LNCAP (cell line): ENCODE measurements around the gene TMEM176A.

Experiments
- TF ChIP-seq, protein P1 (sequence below): fragments of 450-650 bp; IDR thresholded peaks from 2 replicates; pipeline ENCODE4 v1.5.1; 2017; ENCODE audit warnings: mild to moderate bottlenecking

TMEM176A gene

DNA sequence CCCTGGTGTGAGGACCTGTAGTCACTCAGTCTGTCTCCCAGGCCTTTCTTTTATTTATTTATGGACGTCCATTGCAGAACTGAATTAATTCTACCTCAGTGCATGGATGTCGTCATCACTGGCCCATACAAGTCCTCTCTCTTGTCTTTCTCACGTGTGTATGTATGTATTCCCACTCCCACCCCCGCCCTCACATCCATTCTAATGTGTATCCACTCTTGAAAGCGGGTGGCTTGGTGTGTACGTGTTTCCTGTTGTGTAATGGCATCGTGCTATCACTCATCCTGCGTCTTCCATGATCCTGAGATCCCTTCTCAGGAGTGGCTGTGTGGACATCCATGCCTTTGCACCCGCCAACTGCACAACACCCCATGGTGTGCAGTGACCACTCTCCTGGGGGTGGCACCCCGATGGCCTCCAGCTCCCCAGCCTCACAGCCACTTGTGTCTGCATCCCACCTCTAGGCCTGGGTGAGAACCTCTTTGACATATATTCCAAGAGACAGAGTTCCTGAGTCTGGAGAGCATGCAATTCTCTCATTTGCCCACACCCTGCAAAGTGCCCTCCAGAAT is 48.7 kb downstream of the TMEM176A start:
- TF ChIP-seq, protein P1, sequence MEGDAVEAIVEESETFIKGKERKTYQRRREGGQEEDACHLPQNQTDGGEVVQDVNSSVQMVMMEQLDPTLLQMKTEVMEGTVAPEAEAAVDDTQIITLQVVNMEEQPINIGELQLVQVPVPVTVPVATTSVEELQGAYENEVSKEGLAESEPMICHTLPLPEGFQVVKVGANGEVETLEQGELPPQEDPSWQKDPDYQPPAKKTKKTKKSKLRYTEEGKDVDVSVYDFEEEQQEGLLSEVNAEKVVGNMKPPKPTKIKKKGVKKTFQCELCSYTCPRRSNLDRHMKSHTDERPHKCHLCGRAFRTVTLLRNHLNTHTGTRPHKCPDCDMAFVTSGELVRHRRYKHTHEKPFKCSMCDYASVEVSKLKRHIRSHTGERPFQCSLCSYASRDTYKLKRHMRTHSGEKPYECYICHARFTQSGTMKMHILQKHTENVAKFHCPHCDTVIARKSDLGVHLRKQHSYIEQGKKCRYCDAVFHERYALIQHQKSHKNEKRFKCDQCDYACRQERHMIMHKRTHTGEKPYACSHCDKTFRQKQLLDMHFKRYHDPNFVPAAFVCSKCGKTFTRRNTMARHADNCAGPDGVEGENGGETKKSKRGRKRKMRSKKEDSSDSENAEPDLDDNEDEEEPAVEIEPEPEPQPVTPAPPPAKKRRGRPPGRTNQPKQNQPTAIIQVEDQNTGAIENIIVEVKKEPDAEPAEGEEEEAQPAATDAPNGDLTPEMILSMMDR = no peak

DNA sequence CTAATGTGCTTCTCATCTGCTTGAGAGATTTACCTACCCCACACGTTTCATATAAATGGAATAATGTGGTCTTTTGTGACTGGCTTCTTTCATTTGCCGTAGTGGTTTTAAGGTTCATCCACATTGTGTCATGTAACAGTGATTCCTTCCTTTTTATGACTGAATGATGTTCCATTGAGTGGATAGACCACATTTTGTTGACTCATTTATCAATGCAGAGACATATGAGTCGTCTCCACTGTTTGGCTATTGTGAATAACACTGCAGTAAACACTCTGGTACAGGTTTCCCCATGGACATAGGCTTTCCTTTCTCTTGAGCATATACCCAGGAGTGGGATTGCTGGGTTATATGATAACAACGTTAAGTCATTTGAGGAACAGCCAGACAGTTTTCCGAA is 49.7 kb downstream of the TMEM176A start:
- TF ChIP-seq, protein P1 = no peak

- TF ChIP-seq, protein P1 = no peak
These were observed 51.2 kb downstream of the TMEM176A start for GRCh38 chr7:150851492-150852370.

- TF ChIP-seq, protein P1 = no peak
These were observed 51.9 kb downstream of the TMEM176A start, which contains the start of gene AOC1 for GRCh38 chr7:150852371-150852905. Gene AOC1 (plus strand): TSS chr7:150852517. CDS start chr7:150856471, 3,954 bp downstream.

GRCh38 chr7:150854066-150855000 is 53.8 kb downstream of the TMEM176A start:
- TF ChIP-seq, protein P1 = no peak
